K562 (cell line): Measurements from ENCODE around the gene PIK3C2A. TPM values are rescaled to one million over a fixed set of nuclear protein-coding genes. Genes with fewer than 3 reads are reported as not detected.

Experiments
- BHLHE40 ChIP-seq: IDR thresholded peaks from 2 replicates; pipeline ENCODE4 v1.6.1; 2011; ENCODE audit warnings: low read length, improper control_type of control experiment
- GATAD2A ChIP-seq: fragments of 450-650 bp; IDR thresholded peaks from 2 replicates; pipeline ENCODE4 v1.6.1; 2017
- HDAC3 ChIP-seq: fragments of 450-650 bp; IDR thresholded peaks from 2 replicates; pipeline ENCODE4 v1.6.1; 2018; ENCODE audit warnings: borderline replicate concordance, mild to moderate bottlenecking, moderate library complexity; ENCODE audit not compliant: partially characterized antibody
- JUN ChIP-seq, 2 experiments: sonication (generic) in 1 of 2; formaldehyde crosslinking in 1 of 2; IDR thresholded peaks; 2 replicates each; pipeline versions ENCODE4 v1.6.1 to v1.8.0; 2012 to 2022; ENCODE audit warnings: borderline replicate concordance in 2 of 2, mild to moderate bottlenecking in 2 of 2, improper control_type of control experiment in 1 of 2, low read depth in 1 of 2, low read length in 1 of 2, missing genetic modification reagents in 1 of 2
- L3MBTL2 ChIP-seq: fragments of 450-650 bp; IDR thresholded peaks from 2 replicates; pipeline ENCODE4 v1.6.1; 2016; ENCODE audit warnings: mild to moderate bottlenecking, moderate library complexity
- MEF2D ChIP-seq: conservative IDR thresholded peaks from 2 replicates; pipeline ENCODE4 v1.6.1; 2016; ENCODE audit warnings: low read depth, missing genetic modification characterization, missing compliant biosample characterization
- NELFE ChIP-seq: IDR thresholded peaks from 2 replicates; pipeline ENCODE4 v1.6.1; 2011; ENCODE audit warnings: mild to moderate bottlenecking; ENCODE audit not compliant: insufficient read depth, insufficient read length
- PCBP2 ChIP-seq: fragments of 200-400 bp; formaldehyde crosslinking; IDR thresholded peaks from 2 replicates; pipeline ENCODE4 v1.6.1; 2018; ENCODE audit warnings: low read length, low read depth, mild to moderate bottlenecking, moderate library complexity; ENCODE audit not compliant: poor library complexity, severe bottlenecking
- RBM34 ChIP-seq: fragments of 200-400 bp; formaldehyde crosslinking; IDR thresholded peaks from 2 replicates; pipeline ENCODE4 v1.6.1; 2018; ENCODE audit warnings: low read length, borderline replicate concordance; ENCODE audit not compliant: insufficient read depth
- SETDB1 ChIP-seq: IDR thresholded peaks from one replicate; pipeline ENCODE4 v1.6.1; 2012; ENCODE audit warnings: low read length, control low read depth, inconsistent platforms
- SIN3A ChIP-seq, 2 experiments: fragments of 150-350 bp in 1 of 2; IDR thresholded peaks; 2 replicates each; pipeline ENCODE4 v1.6.1; 2011 to 2016; ENCODE audit warnings: borderline replicate concordance in 2 of 2, low read depth in 2 of 2, low read length in 2 of 2, mild to moderate bottlenecking in 2 of 2, moderate library complexity in 2 of 2; ENCODE audit not compliant: control insufficient read depth in 1 of 2
- SIN3B ChIP-seq: fragments of 450-650 bp; IDR thresholded peaks from 2 replicates; pipeline ENCODE4 v1.6.1; 2017; ENCODE audit warnings: low read depth, mild to moderate bottlenecking, moderate library complexity
- SMARCC2 ChIP-seq: fragments of 450-650 bp; IDR thresholded peaks from 2 replicates; pipeline ENCODE4 v1.6.1; 2017; ENCODE audit warnings: antibody characterized with exemption, moderate library complexity, mild to moderate bottlenecking, low read depth
- U2AF2 ChIP-seq: fragments of 200-400 bp; formaldehyde crosslinking; optimal IDR thresholded peaks from 2 replicates; pipeline ENCODE3; 2017; ENCODE audit warnings: low read depth, mild to moderate bottlenecking, low read length
- XRCC3 ChIP-seq: fragments of 450-650 bp; IDR thresholded peaks from 2 replicates; pipeline ENCODE4 v1.6.1; 2017; ENCODE audit warnings: mild to moderate bottlenecking, moderate library complexity
- ZNF133 ChIP-seq: fragments of 250-450 bp; sonication (Bioruptor Pico); IDR thresholded peaks from 2 replicates; pipeline ENCODE4 v1.4.0; 2020; ENCODE audit warnings: mild to moderate bottlenecking
- ZNF584 ChIP-seq: fragments of 200-800 bp; sonication (Bioruptor generic); IDR thresholded peaks from 2 replicates; pipeline ENCODE4 v1.6.1; 2016; ENCODE audit warnings: low read depth, mild to moderate bottlenecking, missing genetic modification characterization, missing compliant biosample characterization
- polyA plus RNA-seq, 8 experiments: library from polyadenylated mRNA; depleted of rRNA in 4 of 8; stranded (reverse) in 5 of 8; unstranded in 3 of 8; fragments of >200 nt; fragmentation: Nextera tagmentation in 2 of 8; fragmentation: Illumina TruSeq in 1 of 8; extraction: Ambion mirVana in 2 of 8; extraction: Trizol in 1 of 8; gene quantifications; 2 replicates each; pipeline versions ENCODE4 v1.2.1 to v1.2.3, GENCODE V29; 2011 to 2014; ENCODE audit warnings: inconsistent platforms in 1 of 8, missing spikeins in 1 of 8
- total RNA-seq, 7 experiments: library from RNA; depleted of rRNA in 6 of 7; stranded (reverse); fragments of >200 nt in 6 of 7; fragmentation: Illumina TruSeq in 2 of 7; extraction: Trizol in 2 of 7; gene quantifications; 2 replicates each; pipeline versions ENCODE4 v1.2.1 to v1.2.3, GENCODE V29; 2011 to 2021; ENCODE audit warnings: low replicate concordance in 1 of 7
- TF ChIP-seq, protein P1 (sequence below): fragments of 450-650 bp; IDR thresholded peaks from 2 replicates; pipeline ENCODE4 v1.6.1; 2018; ENCODE audit warnings: mild to moderate bottlenecking, low read depth; ENCODE audit not compliant: partially characterized antibody
- TF ChIP-seq, protein P2 (sequence below): sonication (generic); formaldehyde crosslinking; IDR thresholded peaks from 2 replicates; pipeline ENCODE4 v1.8.0; 2022; ENCODE audit warnings: mild to moderate bottlenecking, missing genetic modification reagents
- TF ChIP-seq, protein P3 (sequence below): IDR thresholded peaks from 3 replicates; pipeline ENCODE4 v1.6.1; 2011; ENCODE audit warnings: borderline replicate concordance, mild to moderate bottlenecking, moderate library complexity; ENCODE audit not compliant: insufficient read length; ENCODE audit errors: extremely low read depth

PIK3C2A gene
- total and polyA plus RNA-seq, 9 of the 15 experiments (the other 6 are each of a cell fraction or from before 2014, with no cell fraction given): 3.1 to 25.2 (median 15.6) TPM

DNA sequence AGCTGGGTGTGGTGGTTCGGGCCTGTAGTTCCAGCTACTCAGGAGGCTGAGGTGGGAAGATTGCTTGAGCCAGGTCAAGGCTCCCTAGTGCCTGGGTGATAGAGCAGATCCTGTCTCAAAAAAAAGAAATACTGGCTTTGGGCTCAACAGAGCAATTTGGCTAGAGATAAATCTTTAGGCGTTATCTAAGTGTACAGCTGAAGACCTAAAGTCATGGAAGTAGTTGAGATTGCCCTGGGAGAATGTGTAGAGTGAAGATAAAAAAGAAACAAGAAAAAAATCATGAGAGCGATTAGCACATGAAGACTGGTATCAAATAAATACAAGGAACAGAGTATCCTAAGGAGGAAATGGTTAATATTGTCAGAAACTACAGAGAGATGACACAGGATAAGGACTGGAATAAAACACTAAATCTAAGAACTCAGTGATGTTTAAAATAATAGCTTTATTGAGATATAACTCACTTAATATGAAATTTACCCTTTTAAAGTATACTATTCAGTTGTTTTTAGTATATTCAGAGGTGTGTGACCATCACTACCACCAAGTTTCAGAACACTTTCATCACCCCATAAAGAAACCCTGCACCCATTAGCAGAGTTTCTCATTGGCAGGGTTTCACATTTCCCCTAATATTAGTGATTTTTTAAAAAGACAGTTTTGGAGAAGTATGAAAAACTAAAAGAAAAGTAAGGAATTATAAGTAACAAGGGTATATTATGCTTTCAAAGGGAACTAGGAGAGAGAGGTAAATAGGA, 20.7 kb downstream of the PIK3C2A start (continued):
- TF ChIP-seq JUN (IDR thresholded peaks at IDR 0.05; ENCODE audit: borderline replicate concordance, low read depth, low read length): peak; percentile 43; the same call in 1 of the 2 replicates
- no peak for TF ChIP-seq JUN (CRISPR knock-in tag; IDR thresholded peaks at IDR 0.05; ENCODE audit: borderline replicate concordance)
- TF ChIP-seq GATAD2A: peak; percentile 66; the same call in 1 of the 2 replicates
- no peak for TF ChIP-seq PCBP2
- TF ChIP-seq, protein P1, sequence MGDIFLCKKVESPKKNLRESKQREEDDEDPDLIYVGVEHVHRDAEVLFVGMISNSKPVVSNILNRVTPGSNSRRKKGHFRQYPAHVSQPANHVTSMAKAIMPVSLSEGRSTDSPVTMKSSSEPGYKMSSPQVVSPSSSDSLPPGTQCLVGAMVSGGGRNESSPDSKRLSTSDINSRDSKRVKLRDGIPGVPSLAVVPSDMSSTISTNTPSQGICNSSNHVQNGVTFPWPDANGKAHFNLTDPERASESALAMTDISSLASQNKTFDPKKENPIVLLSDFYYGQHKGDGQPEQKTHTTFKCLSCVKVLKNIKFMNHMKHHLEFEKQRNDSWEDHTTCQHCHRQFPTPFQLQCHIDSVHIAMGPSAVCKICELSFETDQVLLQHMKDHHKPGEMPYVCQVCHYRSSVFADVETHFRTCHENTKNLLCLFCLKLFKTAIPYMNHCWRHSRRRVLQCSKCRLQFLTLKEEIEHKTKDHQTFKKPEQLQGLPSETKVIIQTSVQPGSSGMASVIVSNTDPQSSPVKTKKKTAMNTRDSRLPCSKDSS: no peak
- 0 out of 2 replicates have a peak, but pooled peaks have one; percentile 32 for TF ChIP-seq BHLHE40
- no peak for TF ChIP-seq SIN3A (IDR thresholded peaks at IDR 0.05; ENCODE audit: borderline replicate concordance in 2 of 2, control insufficient read depth in 1 of 2, low read depth in 2 of 2, low read length in 2 of 2)
- no peak for TF ChIP-seq RBM34
- no peak for TF ChIP-seq ZNF133 (CRISPR knock-in tag)
- TF ChIP-seq XRCC3: no peak
- TF ChIP-seq L3MBTL2: 0 out of 2 replicates have a peak, but pooled peaks have one; percentile 16
- TF ChIP-seq SIN3B: no peak
- no peak for TF ChIP-seq U2AF2
- no peak for TF ChIP-seq NELFE
- TF ChIP-seq, protein P2, sequence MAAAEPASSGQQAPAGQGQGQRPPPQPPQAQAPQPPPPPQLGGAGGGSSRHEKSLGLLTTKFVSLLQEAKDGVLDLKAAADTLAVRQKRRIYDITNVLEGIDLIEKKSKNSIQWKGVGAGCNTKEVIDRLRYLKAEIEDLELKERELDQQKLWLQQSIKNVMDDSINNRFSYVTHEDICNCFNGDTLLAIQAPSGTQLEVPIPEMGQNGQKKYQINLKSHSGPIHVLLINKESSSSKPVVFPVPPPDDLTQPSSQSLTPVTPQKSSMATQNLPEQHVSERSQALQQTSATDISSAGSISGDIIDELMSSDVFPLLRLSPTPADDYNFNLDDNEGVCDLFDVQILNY (CRISPR knock-in tag): no peak
- peak; percentile 75 for TF ChIP-seq MEF2D (tag)
- peak; percentile 96 for TF ChIP-seq HDAC3
- peak; percentile 97 for TF ChIP-seq SMARCC2
- TF ChIP-seq, protein P3, sequence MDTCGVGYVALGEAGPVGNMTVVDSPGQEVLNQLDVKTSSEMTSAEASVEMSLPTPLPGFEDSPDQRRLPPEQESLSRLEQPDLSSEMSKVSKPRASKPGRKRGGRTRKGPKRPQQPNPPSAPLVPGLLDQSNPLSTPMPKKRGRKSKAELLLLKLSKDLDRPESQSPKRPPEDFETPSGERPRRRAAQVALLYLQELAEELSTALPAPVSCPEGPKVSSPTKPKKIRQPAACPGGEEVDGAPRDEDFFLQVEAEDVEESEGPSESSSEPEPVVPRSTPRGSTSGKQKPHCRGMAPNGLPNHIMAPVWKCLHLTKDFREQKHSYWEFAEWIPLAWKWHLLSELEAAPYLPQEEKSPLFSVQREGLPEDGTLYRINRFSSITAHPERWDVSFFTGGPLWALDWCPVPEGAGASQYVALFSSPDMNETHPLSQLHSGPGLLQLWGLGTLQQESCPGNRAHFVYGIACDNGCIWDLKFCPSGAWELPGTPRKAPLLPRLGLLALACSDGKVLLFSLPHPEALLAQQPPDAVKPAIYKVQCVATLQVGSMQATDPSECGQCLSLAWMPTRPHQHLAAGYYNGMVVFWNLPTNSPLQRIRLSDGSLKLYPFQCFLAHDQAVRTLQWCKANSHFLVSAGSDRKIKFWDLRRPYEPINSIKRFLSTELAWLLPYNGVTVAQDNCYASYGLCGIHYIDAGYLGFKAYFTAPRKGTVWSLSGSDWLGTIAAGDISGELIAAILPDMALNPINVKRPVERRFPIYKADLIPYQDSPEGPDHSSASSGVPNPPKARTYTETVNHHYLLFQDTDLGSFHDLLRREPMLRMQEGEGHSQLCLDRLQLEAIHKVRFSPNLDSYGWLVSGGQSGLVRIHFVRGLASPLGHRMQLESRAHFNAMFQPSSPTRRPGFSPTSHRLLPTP: no peak
- peak; percentile 89 for TF ChIP-seq ZNF584 (CRISPR knock-in tag)
- TF ChIP-seq SETDB1: no peak
